Measurements from ENCODE around the gene STK32B.

- TF ChIP-seq BHLHE40 (IDR thresholded peaks at IDR 0.05; ENCODE audit: borderline replicate concordance) (no peak), FOXA1 (IDR thresholded peaks at IDR 0.05) (no peak), ELF4 (IDR thresholded peaks at IDR 0.05) (no peak), SP1 (IDR thresholded peaks at IDR 0.05) (no peak), TARDBP (IDR thresholded peaks at IDR 0.05) (no peak), PKNOX1 (IDR thresholded peaks at IDR 0.05) (no peak), ARNT (IDR thresholded peaks at IDR 0.05) (no peak), NFRKB (IDR thresholded peaks at IDR 0.05) (no peak), FOXM1 (IDR thresholded peaks at IDR 0.05; ENCODE audit: borderline replicate concordance) (no peak), FOXK2 (IDR thresholded peaks at IDR 0.05) (no peak), ZNF384 (IDR thresholded peaks at IDR 0.05) (no peak), SUZ12 (IDR thresholded peaks at IDR 0.05) (no peak)
Measured at GRCh38 chr4:5370286-5370685, 319.0 kb downstream of the STK32B start.
